SK-N-SH (cell line): ENCODE data around the gene CASP12. TPM values are rescaled to one million over a fixed set of nuclear protein-coding genes. Genes with fewer than 3 reads are reported as not detected.

Source experiments
- CTCF ChIA-PET: fragments of 300-600, 350-600 bp; formaldehyde crosslinking; extraction: SDS; loops from one replicate; lab custom pipeline; 2021; lab: Yijun Ruan, JAX
- POLR2A ChIA-PET: fragments of 350-600 bp; sonication (Branson Sonifier 250); formaldehyde crosslinking; extraction: SDS; loops from one replicate; lab custom pipeline; 2020; ENCODE audit warnings: antibody characterized with exemption, inconsistent platforms; lab: Yijun Ruan, JAX
- DNase-seq: peaks from one replicate; pipeline ENCODE4 v3.0.0; 2012
- H2AFZ ChIP-seq: fragments of 200-600 bp; sonication (generic); 2 replicates; pipeline ENCODE4 v1.8.1; 2016; ENCODE audit warnings: antibody characterized with exemption, mild to moderate bottlenecking, low read depth
- H3F3A ChIP-seq: fragments of 200-600 bp; sonication (generic); replicated peaks from 2 replicates; pipeline ENCODE3; 2016; ENCODE audit warnings: antibody characterized with exemption, mild to moderate bottlenecking; ENCODE audit not compliant: insufficient read depth
- H3K27ac ChIP-seq, 2 experiments: fragments of 200-500 bp in 1 of 2; fragments of 200-600 bp in 1 of 2; sonication (Bioruptor generic) in 1 of 2; sonication (generic), shearing (Covaris generic) in 1 of 2; 2 replicates each; pipeline versions ENCODE4 v1.5.1 to v1.6.1; 2014 to 2016; ENCODE audit warnings: low read depth in 2 of 2, inconsistent platforms in 1 of 2, low read length in 1 of 2, mild to moderate bottlenecking in 1 of 2, mixed read lengths in 1 of 2
- H3K27me3 ChIP-seq: fragments of 200-600 bp; sonication (generic), shearing (Covaris generic); 2 replicates; pipeline ENCODE4 v1.6.1; 2016; ENCODE audit warnings: mixed run types; ENCODE audit not compliant: insufficient read depth
- H3K36me3 ChIP-seq, 2 experiments: fragments of 200-500 bp in 1 of 2; fragments of 200-600 bp in 1 of 2; sonication (Bioruptor generic) in 1 of 2; sonication (generic) in 1 of 2; replicated peaks in 1 of 2; 2 replicates each; pipeline versions ENCODE3 to v1.5.1; 2014 to 2016; ENCODE audit warnings: low read length in 1 of 2, mild to moderate bottlenecking in 1 of 2; ENCODE audit not compliant: insufficient read depth in 2 of 2, control insufficient read depth in 1 of 2
- H3K4me1 ChIP-seq, 2 experiments: fragments of 200-500 bp in 1 of 2; fragments of 200-600 bp in 1 of 2; sonication (Bioruptor generic) in 1 of 2; sonication (generic), shearing (Covaris generic) in 1 of 2; 2 replicates each; pipeline versions ENCODE4 v1.5.1 to v1.6.1; 2014 to 2016; ENCODE audit warnings: low read depth in 1 of 2, low read length in 1 of 2, mixed run types in 1 of 2; ENCODE audit not compliant: insufficient read depth in 2 of 2, control insufficient read depth in 1 of 2
- H3K4me2 ChIP-seq: fragments of 200-600 bp; sonication (generic), shearing (Covaris generic); 2 replicates; pipeline ENCODE4 v1.6.1; 2017; ENCODE audit warnings: mixed run types
- H3K4me3 ChIP-seq, 2 experiments: fragments of 200-500 bp in 1 of 2; fragments of 200-600 bp in 1 of 2; sonication (Bioruptor generic) in 1 of 2; sonication (generic), shearing (Covaris generic) in 1 of 2; 2 replicates each; pipeline versions ENCODE4 v1.5.1 to v1.8.1; 2014 to 2016; ENCODE audit warnings: low read depth in 2 of 2, inconsistent platforms in 1 of 2, low read length in 1 of 2, mild to moderate bottlenecking in 1 of 2, mixed read lengths in 1 of 2, moderate library complexity in 1 of 2
- H3K79me2 ChIP-seq: fragments of 200-600 bp; sonication (generic); 2 replicates; pipeline ENCODE4 v1.8.1; 2017; ENCODE audit warnings: mild to moderate bottlenecking; ENCODE audit not compliant: insufficient read depth
- H3K9ac ChIP-seq: fragments of 200-600 bp; sonication (generic); 2 replicates; pipeline ENCODE4 v1.6.1; 2017; ENCODE audit warnings: mixed run types
- H3K9me2 ChIP-seq: fragments of 200-600 bp; sonication (generic); 2 replicates; pipeline ENCODE4 v1.6.1; 2017; ENCODE audit warnings: mixed run types
- H3K9me3 ChIP-seq: fragments of 200-600 bp; sonication (generic); 2 replicates; pipeline ENCODE4 v1.6.1; 2017; ENCODE audit warnings: mixed run types, mild to moderate bottlenecking, moderate library complexity
- H4K20me1 ChIP-seq: fragments of 200-600 bp; sonication (generic); 2 replicates; pipeline ENCODE4 v1.6.1; 2017; ENCODE audit warnings: mild to moderate bottlenecking, mixed run types; ENCODE audit not compliant: insufficient read depth
- CHD2 ChIP-seq: fragments of 150-350 bp; IDR thresholded peaks from 2 replicates; pipeline ENCODE4 v1.6.1; 2018; ENCODE audit warnings: low read length; ENCODE audit not compliant: partially characterized antibody
- ELF1 ChIP-seq: IDR thresholded peaks from 2 replicates; pipeline ENCODE4 v1.4.0; 2012
- EZH2phosphoT487 ChIP-seq: fragments of 200-600 bp; sonication (generic); IDR thresholded peaks from 2 replicates; pipeline ENCODE4 v1.6.1; 2017; ENCODE audit warnings: low read depth, mixed run types, mild to moderate bottlenecking, antibody characterized with exemption, moderate library complexity, borderline replicate concordance
- FOSL2 ChIP-seq: IDR thresholded peaks from 2 replicates; pipeline ENCODE4 v1.4.0; 2012; ENCODE audit warnings: low read depth, mild to moderate bottlenecking, moderate library complexity, borderline replicate concordance
- FOXM1 ChIP-seq: IDR thresholded peaks from 2 replicates; pipeline ENCODE4 v1.4.0; 2012; ENCODE audit warnings: low read depth, mild to moderate bottlenecking
- GATA2 ChIP-seq: sonication (generic); formaldehyde crosslinking; IDR thresholded peaks from 2 replicates; pipeline ENCODE4 v1.5.0; 2020; ENCODE audit warnings: mild to moderate bottlenecking, missing genetic modification reagents
- IRF3 ChIP-seq: fragments of 150-350 bp; IDR thresholded peaks from 2 replicates; pipeline ENCODE4 v1.6.1; 2016; ENCODE audit warnings: mild to moderate bottlenecking, low read depth, low read length
- JUND ChIP-seq: IDR thresholded peaks from 2 replicates; pipeline ENCODE4 v1.4.0; 2012
- MEF2A ChIP-seq: IDR thresholded peaks from 2 replicates; pipeline ENCODE4 v1.4.0; 2012; ENCODE audit warnings: low read depth, borderline replicate concordance
- NFIC ChIP-seq: IDR thresholded peaks from 2 replicates; pipeline ENCODE4 v1.4.0; 2012; ENCODE audit warnings: borderline replicate concordance
- RAD21 ChIP-seq: IDR thresholded peaks from 2 replicates; pipeline ENCODE4 v1.6.1; 2012; ENCODE audit warnings: mild to moderate bottlenecking, low read length
- RCOR1 ChIP-seq: fragments of 150-350 bp; IDR thresholded peaks from 2 replicates; pipeline ENCODE4 v1.6.1; 2017; ENCODE audit warnings: antibody characterized with exemption, low read length
- TAF1 ChIP-seq: IDR thresholded peaks from 2 replicates; pipeline ENCODE4 v1.6.1; 2012; ENCODE audit warnings: low read depth, mild to moderate bottlenecking, low read length, moderate library complexity, borderline replicate concordance
- TEAD4 ChIP-seq: IDR thresholded peaks from 2 replicates; pipeline ENCODE4 v1.4.0; 2012; ENCODE audit warnings: mild to moderate bottlenecking, borderline replicate concordance; ENCODE audit not compliant: insufficient read depth
- USF2 ChIP-seq: fragments of 150-350 bp; IDR thresholded peaks from 2 replicates; pipeline ENCODE4 v1.6.1; 2017; ENCODE audit warnings: antibody characterized with exemption, low read length, low read depth, borderline replicate concordance
- ZBTB33 ChIP-seq: IDR thresholded peaks from 2 replicates; pipeline ENCODE4 v1.4.0; 2012; ENCODE audit warnings: low read depth, borderline replicate concordance
- WGBS: methylation state at CpG from one replicate; pipeline ENCODE4 v1.1.6; 2017; ENCODE audit warnings: low lambda C conversion rate; 5-methylcytosine and 5-hydroxymethylcytosine counted together
- polyA plus RNA-seq, 3 experiments: library from polyadenylated mRNA; depleted of rRNA; stranded (reverse); fragments of >200 nt; gene quantifications; 2 replicates each; pipeline ENCODE4 v1.2.3, GENCODE V29; 2012
- TF ChIP-seq, protein P1 (sequence below): fragments of 200-600 bp; sonication (generic); IDR thresholded peaks from 2 replicates; pipeline ENCODE4 v1.6.1; 2017; ENCODE audit warnings: antibody characterized with exemption, mild to moderate bottlenecking, moderate library complexity
- TF ChIP-seq, protein P2 (sequence below): IDR thresholded peaks from 2 replicates; pipeline ENCODE4 v1.4.0; 2012; ENCODE audit warnings: low read depth, borderline replicate concordance

The CASP12 gene
- polyA plus RNA-seq, 1 of the 3 experiments (the other 2 are of a cell fraction), result not detected

DNA sequence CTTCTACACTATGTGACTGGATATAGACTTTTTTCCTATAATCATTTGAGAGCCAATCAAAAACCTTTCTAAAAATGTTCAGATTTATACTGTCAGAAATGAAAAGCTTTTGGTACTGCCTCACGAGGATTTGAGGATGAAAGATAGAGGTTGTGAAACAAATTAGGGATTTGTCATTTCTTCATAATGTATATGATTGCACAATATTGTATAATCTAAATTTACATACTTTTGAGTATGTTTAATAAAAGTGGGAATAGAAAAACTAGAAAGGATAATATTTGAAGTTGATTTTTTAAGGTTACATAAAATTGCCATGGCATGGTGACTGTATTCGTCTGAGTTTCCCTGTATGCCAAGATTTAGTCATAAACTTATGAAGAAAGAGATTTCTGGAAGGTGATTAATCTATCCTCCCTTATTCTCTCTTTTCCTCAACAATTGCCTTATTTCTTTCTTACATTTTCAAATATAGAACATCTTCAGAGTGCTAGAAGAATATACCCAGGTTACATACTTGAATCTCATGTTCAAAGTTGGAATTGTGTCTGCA lies 56.2 kb downstream of the CASP12 start:
- H3K9ac ChIP-seq, result no peak overlapping the region
- TF ChIP-seq FOXM1 (no peak), RAD21 (no peak)
- no peaks in the 10 kb centered on the region; the same call in 1 of the 2 replicates for H3K9me2 ChIP-seq
- H3K79me2 ChIP-seq, result no peaks in the 10 kb centered on the region
- no peak for DNase-seq
- H3K36me3 ChIP-seq, result no peaks in the 10 kb centered on the region
- no peak overlapping the region for H3K4me2 ChIP-seq
- WGBS, result 76% methylated on average over 2 of the region's 2 CpGs
- H3K4me1 ChIP-seq, result no peaks in the 10 kb centered on the region
- no peaks in the 10 kb centered on the region for H3F3A ChIP-seq
- no peak overlapping the region for H3K27ac ChIP-seq
- ChIA-PET CTCF (no interaction called here), POLR2A (no interaction called here)
- no peaks in the 10 kb centered on the region for H3K27me3 ChIP-seq
- no peaks in the 10 kb centered on the region for H3K9me3 ChIP-seq
- no peak overlapping the region for H3K4me3 ChIP-seq
- H4K20me1 ChIP-seq, result no peaks in the 10 kb centered on the region
- no peak overlapping the region for H2AFZ ChIP-seq

DNA sequence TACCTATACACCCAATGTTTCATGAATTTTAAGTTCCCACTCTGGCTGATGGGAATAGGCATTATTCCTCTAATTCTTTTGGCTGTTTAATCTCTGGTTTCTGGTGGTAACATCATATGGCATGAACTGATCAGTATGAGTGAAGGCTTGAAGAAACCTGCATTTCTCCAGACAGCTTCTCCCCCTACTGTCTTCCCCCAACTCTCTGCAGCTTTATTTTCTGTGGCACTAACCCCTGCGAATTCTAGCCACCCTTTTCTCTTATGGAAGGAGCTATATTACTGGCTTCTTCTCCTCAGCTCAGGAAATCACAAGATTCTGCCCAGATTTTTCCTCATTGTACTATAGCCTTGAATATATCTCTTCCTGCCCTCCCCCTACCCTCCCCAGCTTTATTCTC lies 57.1 kb downstream of the CASP12 start:
- no peak for TF ChIP-seq ELF1
- TF ChIP-seq RCOR1, result no peak
- no peak for TF ChIP-seq TEAD4
- no peak for TF ChIP-seq IRF3
- no peak for TF ChIP-seq ZBTB33
- TF ChIP-seq, protein P1, sequence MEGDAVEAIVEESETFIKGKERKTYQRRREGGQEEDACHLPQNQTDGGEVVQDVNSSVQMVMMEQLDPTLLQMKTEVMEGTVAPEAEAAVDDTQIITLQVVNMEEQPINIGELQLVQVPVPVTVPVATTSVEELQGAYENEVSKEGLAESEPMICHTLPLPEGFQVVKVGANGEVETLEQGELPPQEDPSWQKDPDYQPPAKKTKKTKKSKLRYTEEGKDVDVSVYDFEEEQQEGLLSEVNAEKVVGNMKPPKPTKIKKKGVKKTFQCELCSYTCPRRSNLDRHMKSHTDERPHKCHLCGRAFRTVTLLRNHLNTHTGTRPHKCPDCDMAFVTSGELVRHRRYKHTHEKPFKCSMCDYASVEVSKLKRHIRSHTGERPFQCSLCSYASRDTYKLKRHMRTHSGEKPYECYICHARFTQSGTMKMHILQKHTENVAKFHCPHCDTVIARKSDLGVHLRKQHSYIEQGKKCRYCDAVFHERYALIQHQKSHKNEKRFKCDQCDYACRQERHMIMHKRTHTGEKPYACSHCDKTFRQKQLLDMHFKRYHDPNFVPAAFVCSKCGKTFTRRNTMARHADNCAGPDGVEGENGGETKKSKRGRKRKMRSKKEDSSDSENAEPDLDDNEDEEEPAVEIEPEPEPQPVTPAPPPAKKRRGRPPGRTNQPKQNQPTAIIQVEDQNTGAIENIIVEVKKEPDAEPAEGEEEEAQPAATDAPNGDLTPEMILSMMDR, result no peak
- no peak for TF ChIP-seq MEF2A
- no peak for TF ChIP-seq GATA2 (CRISPR knock-in tag)
- no peak for TF ChIP-seq FOSL2
- TF ChIP-seq EZH2phosphoT487, result no peak
- no peak for TF ChIP-seq USF2
- TF ChIP-seq, protein P2, sequence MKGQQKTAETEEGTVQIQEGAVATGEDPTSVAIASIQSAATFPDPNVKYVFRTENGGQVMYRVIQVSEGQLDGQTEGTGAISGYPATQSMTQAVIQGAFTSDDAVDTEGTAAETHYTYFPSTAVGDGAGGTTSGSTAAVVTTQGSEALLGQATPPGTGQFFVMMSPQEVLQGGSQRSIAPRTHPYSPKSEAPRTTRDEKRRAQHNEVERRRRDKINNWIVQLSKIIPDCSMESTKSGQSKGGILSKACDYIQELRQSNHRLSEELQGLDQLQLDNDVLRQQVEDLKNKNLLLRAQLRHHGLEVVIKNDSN, result no peak
- no peak for TF ChIP-seq NFIC
- no peak for TF ChIP-seq TAF1
- no peak for TF ChIP-seq JUND
- TF ChIP-seq FOXM1, result no peak
- no peak for TF ChIP-seq CHD2
- TF ChIP-seq, all 33 proteins: peak for 0
- Histone ChIP-seq H3K9ac (no peak overlapping the region), H2AFZ (no peak overlapping the region), H3K4me2 (no peak overlapping the region), H3K79me2 (no peaks in the 10 kb centered on the region), H3F3A (no peaks in the 10 kb centered on the region), H3K27ac (no peak overlapping the region), H3K27me3 (no peaks in the 10 kb centered on the region), H3K4me3 (no peak overlapping the region), H3K9me2 (no peaks in the 10 kb centered on the region; the same call in 1 of the 2 replicates), H3K4me1 (no peaks in the 10 kb centered on the region), H3K9me3 (no peaks in the 10 kb centered on the region), H3K36me3 (no peaks in the 10 kb centered on the region), H4K20me1 (no peaks in the 10 kb centered on the region)
- DNase-seq, result no peak
- WGBS, result 48% methylated on average over 1 of the region's 1 CpG
- CTCF ChIA-PET, result no interaction called here
- POLR2A ChIA-PET, result no interaction called here
